Spleen (tissue), 11 donors: ENCODE measurements around the gene HNF1A. TPM values are rescaled to one million over a fixed set of nuclear protein-coding genes. Genes with fewer than 3 reads are reported as not detected.

Experiments
- DNase-seq: peaks from one replicate; pipeline ENCODE4 v3.0.0-alpha.2; 2020
- H3K27ac ChIP-seq, 8 donors: fragments of 200-600 bp; sonication (generic) in 7 of 8; 1 replicate in 4 of 8; 2 replicates in 4 of 8; pipeline versions ENCODE4 v1.5.0 to v1.8.0; 2016 to 2021; ENCODE audit warnings: inconsistent platforms in 4 of 8, mild to moderate bottlenecking in 4 of 8, moderate library complexity in 1 of 8
- H3K27me3 ChIP-seq, 7 donors: fragments of 200-600 bp; sonication (generic) in 6 of 7; replicated peaks in 1 of 7; 1 replicate in 4 of 7; 2 replicates in 3 of 7; pipeline versions ENCODE4 v1.5.0 to v1.8.0; 2016 to 2021; ENCODE audit warnings: inconsistent platforms in 3 of 7, mild to moderate bottlenecking in 1 of 7
- H3K36me3 ChIP-seq, 6 donors: fragments of 200-600 bp; sonication (generic) in 5 of 6; 1 replicate in 4 of 6; 2 replicates in 2 of 6; pipeline versions ENCODE4 v1.5.0 to v1.8.0; 2016 to 2021; ENCODE audit warnings: inconsistent platforms in 2 of 6
- H3K4me1 ChIP-seq, 6 donors: fragments of 200-600 bp; sonication (generic) in 5 of 6; 1 replicate in 3 of 6; 2 replicates in 3 of 6; pipeline versions ENCODE4 v1.5.0 to v1.8.0; 2016 to 2021; ENCODE audit warnings: inconsistent platforms in 3 of 6
- H3K4me3 ChIP-seq, 8 donors: fragments of 200-600 bp; sonication (generic) in 7 of 8; 1 replicate in 4 of 8; 2 replicates in 4 of 8; pipeline versions ENCODE4 v1.5.0 to v1.8.0; 2016 to 2021; ENCODE audit warnings: inconsistent platforms in 4 of 8, mild to moderate bottlenecking in 4 of 8, moderate library complexity in 2 of 8
- H3K9me3 ChIP-seq, 8 donors: fragments of 200-600 bp; sonication (generic) in 7 of 8; 1 replicate in 4 of 8; 2 replicates in 4 of 8; pipeline versions ENCODE4 v1.5.0 to v1.8.0; 2016 to 2021; ENCODE audit warnings: inconsistent platforms in 4 of 8
- POLR2A ChIP-seq, 3 donors: fragments of 450-650 bp; IDR thresholded peaks; one replicate each; pipeline ENCODE4 v1.5.1; 2017; ENCODE audit warnings: antibody characterized with exemption in 3 of 3, mild to moderate bottlenecking in 1 of 3
- POLR2AphosphoS5 ChIP-seq, 3 donors: sonication (generic); formaldehyde crosslinking; IDR thresholded peaks; one replicate each; pipeline ENCODE4 v1.5.1; 2017; ENCODE audit warnings: antibody characterized with exemption in 3 of 3
- WGBS, 5 donors: extraction: QIAGEN DNeasy Blood & Tissue Kit in 3 of 5; methylation state at CpG; one replicate each; pipeline versions ENCODE4 v1.1.5 to v1.1.7; 2013 to 2018; 5-methylcytosine and 5-hydroxymethylcytosine counted together
- intact Hi-C: fragments of 100-400 bp; cut with DNase I; formaldehyde crosslinking; loops from one replicate; pipeline ENCODE4 v1.15.0; 2023; ENCODE audit warnings: low total_unique reads
- polyA plus RNA-seq, 3 donors: library from polyadenylated mRNA; stranded (reverse); fragments of 200-250 nt; gene quantifications; one replicate each; pipeline ENCODE4 v1.2.1, GENCODE V29; 2013
- total RNA-seq, 7 donors: library from RNA; depleted of rRNA in 3 of 7; stranded (reverse); fragments of >200 nt in 3 of 7; fragmentation: NEBNext Ultra II Directional in 4 of 7; extraction: Animal tissue kit (Norgen Biotek cat#: 25700) in 4 of 7; gene quantifications; one replicate each; pipeline versions ENCODE4 v1.1.0 to v1.2.1, GENCODE V29; 2016 to 2021
- TF ChIP-seq, protein P1 (sequence below), 11 experiments: fragments of 200-600 bp in 7 of 11; fragments of 450-650 bp in 4 of 11; sonication (generic) in 4 of 11; IDR thresholded peaks in 8 of 11; conservative IDR thresholded peaks in 3 of 11; 1 replicate in 7 of 11; 2 replicates in 4 of 11; pipeline versions ENCODE4 v1.4.0 to v1.8.0; 2016 to 2021; ENCODE audit warnings: antibody characterized with exemption in 11 of 11, inconsistent platforms in 4 of 11, mild to moderate bottlenecking in 1 of 11
- donor health status: healthy with polysubstance abuse.
- donor health status: DM: no; HTN: no; CAD: no; lungs with moderate emphysema.
- donor health status: DM: no; HTN: no; CAD: no.
- donor health status: Bipolar disorder and iron deficiency.
- donor health status: healthy.
- donor health status: DM: no; HTN: no; CAD: no.
- donor health status: DM: yes; HTN: yes; CAD: no.

HNF1A gene
- total and polyA plus RNA-seq, 10 donors = not detected

DNA sequence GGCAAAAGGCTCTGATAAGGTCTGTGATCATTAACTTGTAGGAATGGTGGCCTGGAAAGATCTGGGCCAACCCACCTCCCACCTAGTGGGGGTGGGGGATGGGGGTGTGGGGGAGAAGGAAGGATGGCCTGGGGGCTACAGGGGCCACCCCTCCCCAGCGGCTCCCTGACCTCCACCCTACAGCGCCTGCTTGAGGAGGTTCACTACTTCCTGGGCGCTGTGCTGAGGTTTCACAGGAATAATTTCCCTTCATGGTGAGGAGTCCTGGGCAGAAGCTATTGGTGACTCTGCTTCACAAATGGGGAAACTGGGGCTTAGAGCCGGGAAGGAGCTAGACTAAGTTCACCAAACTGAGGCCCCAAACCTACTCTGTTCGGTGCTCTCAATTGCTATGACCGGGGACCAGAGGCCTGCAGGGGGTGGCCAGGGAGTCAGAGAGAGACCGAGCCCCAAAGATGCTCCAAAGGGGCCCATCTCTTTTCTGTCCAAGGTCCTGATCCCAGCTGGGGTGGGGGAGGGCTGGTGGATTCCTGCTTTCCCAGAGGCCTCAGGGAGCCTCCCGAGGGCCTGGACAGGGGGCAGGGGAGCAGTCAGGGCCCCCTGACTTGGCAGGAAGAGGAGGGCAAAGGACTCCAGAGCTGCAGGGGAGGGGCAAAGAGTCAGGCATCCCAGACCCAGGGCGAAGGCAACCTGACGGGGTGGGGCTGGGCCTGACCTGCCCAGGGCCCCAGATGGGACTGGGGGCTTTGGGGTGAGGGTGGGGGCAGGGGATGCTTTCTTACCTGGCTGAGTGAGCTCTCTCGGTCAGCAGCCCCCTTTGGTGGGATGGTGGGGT is 1.7 kb downstream of the HNF1A start:
- H3K4me1 ChIP-seq = no peaks in the 10 kb centered on the region
- no peak for TF ChIP-seq POLR2AphosphoS5 (IDR thresholded peaks at IDR 0.05)
- TF ChIP-seq POLR2A (IDR thresholded peaks at IDR 0.05) = no peak
- TF ChIP-seq, protein P1, sequence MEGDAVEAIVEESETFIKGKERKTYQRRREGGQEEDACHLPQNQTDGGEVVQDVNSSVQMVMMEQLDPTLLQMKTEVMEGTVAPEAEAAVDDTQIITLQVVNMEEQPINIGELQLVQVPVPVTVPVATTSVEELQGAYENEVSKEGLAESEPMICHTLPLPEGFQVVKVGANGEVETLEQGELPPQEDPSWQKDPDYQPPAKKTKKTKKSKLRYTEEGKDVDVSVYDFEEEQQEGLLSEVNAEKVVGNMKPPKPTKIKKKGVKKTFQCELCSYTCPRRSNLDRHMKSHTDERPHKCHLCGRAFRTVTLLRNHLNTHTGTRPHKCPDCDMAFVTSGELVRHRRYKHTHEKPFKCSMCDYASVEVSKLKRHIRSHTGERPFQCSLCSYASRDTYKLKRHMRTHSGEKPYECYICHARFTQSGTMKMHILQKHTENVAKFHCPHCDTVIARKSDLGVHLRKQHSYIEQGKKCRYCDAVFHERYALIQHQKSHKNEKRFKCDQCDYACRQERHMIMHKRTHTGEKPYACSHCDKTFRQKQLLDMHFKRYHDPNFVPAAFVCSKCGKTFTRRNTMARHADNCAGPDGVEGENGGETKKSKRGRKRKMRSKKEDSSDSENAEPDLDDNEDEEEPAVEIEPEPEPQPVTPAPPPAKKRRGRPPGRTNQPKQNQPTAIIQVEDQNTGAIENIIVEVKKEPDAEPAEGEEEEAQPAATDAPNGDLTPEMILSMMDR (IDR thresholded peaks at IDR 0.05 in 8 of 11, conservative IDR thresholded peaks at IDR 0.05 in 3 of 11) = no peak
- intact Hi-C loops = no loop called here

DNA sequence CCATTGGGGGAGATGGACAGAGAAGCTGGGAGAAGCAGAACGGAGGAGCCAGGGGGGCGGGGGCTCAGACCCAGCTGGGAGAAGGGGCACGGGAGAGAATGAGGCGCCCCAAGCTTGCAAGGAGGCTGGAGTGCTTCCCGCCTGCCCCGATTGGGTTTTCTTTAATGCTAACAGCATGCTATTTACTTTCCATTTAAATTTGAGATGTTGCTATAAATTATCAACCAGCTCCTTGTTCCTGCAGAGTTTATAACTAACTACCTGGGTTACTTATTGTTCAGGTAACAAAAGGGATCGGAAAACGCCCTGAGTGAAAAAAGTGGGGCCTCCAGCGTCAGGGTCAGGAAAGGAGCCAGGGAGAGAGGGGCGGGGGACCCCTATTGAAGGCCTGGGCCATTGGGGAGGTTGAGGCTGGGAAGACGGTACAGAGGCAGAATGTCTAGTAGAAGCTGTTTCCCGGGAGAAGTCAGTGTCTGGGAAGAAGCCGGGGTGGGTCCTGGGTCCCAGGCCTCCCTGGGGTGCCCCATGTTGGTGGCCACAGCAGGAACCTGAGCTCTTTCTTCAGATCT is 2.5 kb downstream of the HNF1A start:
- intact Hi-C loops = no loop called here
- H3K9me3 ChIP-seq = no peaks in the 10 kb centered on the region
- no peak overlapping the region for H3K4me3 ChIP-seq
- TF ChIP-seq, protein P1 (IDR thresholded peaks at IDR 0.05 in 8 of 11, conservative IDR thresholded peaks at IDR 0.05 in 3 of 11) = no peak
- TF ChIP-seq POLR2A (IDR thresholded peaks at IDR 0.05) (no peak), POLR2AphosphoS5 (IDR thresholded peaks at IDR 0.05) (no peak)
- no peak for DNase-seq
- H3K27ac ChIP-seq = no peak overlapping the region
- no peaks in the 10 kb centered on the region for H3K36me3 ChIP-seq
- peaks cover 0 to 12% (median 0%) of the 10 kb centered on the region in 7 donors for H3K27me3 ChIP-seq
- 82 to 90% (median 86%) methylated on average over 13 of the region's 13 CpGs for WGBS, 5 donors
- H3K4me1 ChIP-seq = no peaks in the 10 kb centered on the region

More for the DNA sequence above, 1.7 kb downstream of the HNF1A start:
- H3K36me3 ChIP-seq = no peaks in the 10 kb centered on the region
- 75 to 84% (median 79%) methylated on average over 8 to 11 of the region's 11 CpGs for WGBS, 5 donors
- H3K9me3 ChIP-seq = no peaks in the 10 kb centered on the region
- DNase-seq = no peak
- H3K27me3 ChIP-seq = peaks cover 0 to 9% (median 0%) of the 10 kb centered on the region in 7 donors
- no peak overlapping the region for H3K4me3 ChIP-seq
- H3K27ac ChIP-seq = no peak overlapping the region

DNA sequence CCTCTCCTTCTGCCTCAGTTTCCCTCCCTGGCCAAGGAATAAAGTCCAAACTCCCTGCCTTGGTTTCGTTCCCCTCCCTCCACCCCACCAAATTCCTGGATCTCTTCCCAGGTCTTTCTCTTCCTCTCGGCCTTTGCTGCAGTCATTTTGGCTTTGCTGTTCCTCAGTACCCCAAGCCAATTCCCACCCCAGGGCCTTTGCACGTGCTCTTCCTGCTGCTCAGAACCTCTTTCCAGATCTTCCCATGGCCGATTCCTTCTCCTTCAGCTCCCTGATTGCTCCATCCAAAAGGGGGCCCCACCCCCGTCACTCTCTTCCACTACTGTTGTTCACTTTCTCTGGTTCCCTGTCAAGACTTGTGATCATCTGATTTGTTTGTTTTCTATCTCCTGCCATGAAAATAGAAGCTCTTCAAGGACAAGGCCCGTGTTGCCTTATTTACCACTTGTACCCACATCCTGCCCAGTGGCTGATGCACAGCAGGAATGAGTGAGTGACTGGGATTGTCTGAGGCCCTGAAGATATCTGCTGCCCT is 3.1 kb downstream of the HNF1A start:
- Histone ChIP-seq H3K36me3 (no peaks in the 10 kb centered on the region), H3K4me3 (no peak overlapping the region), H3K4me1 (no peaks in the 10 kb centered on the region), H3K27ac (no peak overlapping the region), H3K27me3 (peaks cover 0 to 12% (median 0%) of the 10 kb centered on the region in 7 donors), H3K9me3 (no peaks in the 10 kb centered on the region)
- intact Hi-C loops = no loop called here
- DNase-seq = no peak
- 68 to 83% (median 75%) methylated on average over 6 of the region's 6 CpGs for WGBS, 5 donors
- TF ChIP-seq POLR2A (IDR thresholded peaks at IDR 0.05) = no peak
- TF ChIP-seq, protein P1 (IDR thresholded peaks at IDR 0.05 in 8 of 11, conservative IDR thresholded peaks at IDR 0.05 in 3 of 11) = no peak
- no peak for TF ChIP-seq POLR2AphosphoS5 (IDR thresholded peaks at IDR 0.05)

DNA sequence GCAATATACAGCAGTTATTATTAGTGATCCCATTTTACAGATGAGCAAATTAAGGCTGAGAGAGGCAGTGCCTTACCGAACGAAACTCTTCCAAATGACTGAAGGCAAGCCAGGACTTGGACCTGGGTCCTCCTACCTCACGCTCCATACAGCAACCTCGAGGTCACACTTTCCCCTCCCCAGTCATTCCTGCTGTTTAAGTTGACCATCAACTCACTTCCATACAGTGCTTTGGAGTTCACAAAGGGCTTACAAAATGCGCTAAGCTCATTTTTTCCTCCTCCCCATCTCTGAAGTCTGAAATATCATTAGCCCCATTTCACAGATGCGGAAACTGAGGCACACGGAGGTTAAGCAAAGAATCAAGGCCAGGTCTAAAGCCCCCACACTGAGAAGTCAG is 4.3 kb downstream of the HNF1A start:
- WGBS, 5 donors = 77 to 88% (median 83%) methylated on average over 7 of the region's 7 CpGs
- no peaks in the 10 kb centered on the region for H3K36me3 ChIP-seq
- TF ChIP-seq, protein P1 (IDR thresholded peaks at IDR 0.05 in 8 of 11, conservative IDR thresholded peaks at IDR 0.05 in 3 of 11) = no peak
- TF ChIP-seq POLR2A (IDR thresholded peaks at IDR 0.05) (no peak), POLR2AphosphoS5 (IDR thresholded peaks at IDR 0.05) (no peak)
- H3K4me1 ChIP-seq = no peaks in the 10 kb centered on the region
- no peak overlapping the region for H3K4me3 ChIP-seq
- DNase-seq = no peak
- no peaks in the 10 kb centered on the region for H3K9me3 ChIP-seq
- H3K27ac ChIP-seq = no peak overlapping the region
- peaks cover 0 to 12% (median 0%) of the 10 kb centered on the region in 7 donors for H3K27me3 ChIP-seq
- intact Hi-C loops = no loop called here
